ENCODE results near the gene MYRF.

GRCh38 chr11:61716478-61717285 is 35.8 kb upstream of the MYRF start:
- TF ChIP-seq CTCF (IDR thresholded peaks at IDR 0.05) (no peak), POLR2A (IDR thresholded peaks at IDR 0.05) (no peak)

Measured in heart left ventricle (tissue), 13 donors.